Esophagus muscularis mucosa (tissue), 4 donors: ENCODE data around the gene SDC1.

Experiments used
- EP300 ChIP-seq: sonication (generic); formaldehyde crosslinking; IDR thresholded peaks from one replicate; pipeline ENCODE4 v1.6.1; 2017; ENCODE audit warnings: antibody characterized with exemption
- POLR2A ChIP-seq: fragments of 450-650 bp; IDR thresholded peaks from one replicate; pipeline ENCODE4 v1.6.1; 2017; ENCODE audit warnings: antibody characterized with exemption, moderate library complexity, mild to moderate bottlenecking, low read depth
- POLR2AphosphoS5 ChIP-seq, 2 donors: sonication (generic); formaldehyde crosslinking; IDR thresholded peaks; one replicate each; pipeline ENCODE4 v1.6.1; 2017; ENCODE audit warnings: antibody characterized with exemption in 2 of 2
- TF ChIP-seq, protein P1 (sequence below), 3 experiments: fragments of 200-600 bp in 2 of 3; fragments of 450-650 bp in 1 of 3; sonication (generic) in 2 of 3; IDR thresholded peaks; one replicate each; pipeline ENCODE4 v1.5.1; 2017 to 2019; ENCODE audit warnings: antibody characterized with exemption in 3 of 3, mild to moderate bottlenecking in 2 of 3, moderate library complexity in 1 of 3

DNA sequence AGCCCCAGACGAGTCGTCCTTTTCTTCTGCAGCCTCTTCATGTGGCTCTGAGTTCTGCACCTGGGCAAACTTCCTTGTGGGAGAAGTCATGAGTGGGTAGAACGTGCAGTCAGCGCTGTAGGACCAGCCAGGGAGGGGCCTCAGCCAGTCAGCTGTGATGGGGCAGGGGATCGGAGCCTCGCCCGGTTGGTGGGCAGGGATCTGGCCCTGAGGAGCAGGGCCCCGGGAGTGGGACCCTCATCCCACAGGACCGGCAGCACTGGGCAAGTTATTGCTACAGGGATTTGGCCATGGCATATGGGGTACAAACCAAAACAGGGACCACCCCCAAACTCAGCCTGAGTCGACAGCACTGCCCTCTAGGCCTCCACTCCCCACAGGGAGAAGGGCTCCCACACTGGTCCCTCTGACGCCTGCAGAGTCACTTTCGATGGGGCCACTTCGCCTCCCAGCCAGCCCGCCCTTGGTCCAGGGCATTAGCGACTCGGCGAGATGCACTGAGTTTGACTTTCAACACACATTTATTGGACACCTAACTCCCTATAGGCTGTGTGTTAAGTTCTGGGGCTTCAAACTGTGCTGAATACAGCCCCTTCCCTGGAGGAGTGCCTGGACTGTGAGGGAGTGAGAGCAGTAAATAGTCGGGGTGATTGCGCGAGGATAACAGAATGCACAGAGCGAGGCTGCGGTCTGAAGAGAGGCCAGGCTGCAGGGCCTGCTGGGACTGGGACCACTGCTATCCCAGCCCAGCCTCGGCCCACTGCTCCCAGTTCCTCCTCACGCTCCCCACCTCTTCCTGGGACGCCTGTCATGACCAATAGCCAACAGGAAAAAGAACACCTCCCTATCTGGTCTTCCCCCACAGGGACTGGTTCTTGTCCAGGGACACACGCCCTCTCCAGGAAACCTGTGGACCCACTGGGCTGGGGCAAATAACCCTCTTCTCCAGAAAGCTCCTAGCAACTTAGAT is 55.9 kb downstream of the SDC1 start:
- TF ChIP-seq, protein P1, sequence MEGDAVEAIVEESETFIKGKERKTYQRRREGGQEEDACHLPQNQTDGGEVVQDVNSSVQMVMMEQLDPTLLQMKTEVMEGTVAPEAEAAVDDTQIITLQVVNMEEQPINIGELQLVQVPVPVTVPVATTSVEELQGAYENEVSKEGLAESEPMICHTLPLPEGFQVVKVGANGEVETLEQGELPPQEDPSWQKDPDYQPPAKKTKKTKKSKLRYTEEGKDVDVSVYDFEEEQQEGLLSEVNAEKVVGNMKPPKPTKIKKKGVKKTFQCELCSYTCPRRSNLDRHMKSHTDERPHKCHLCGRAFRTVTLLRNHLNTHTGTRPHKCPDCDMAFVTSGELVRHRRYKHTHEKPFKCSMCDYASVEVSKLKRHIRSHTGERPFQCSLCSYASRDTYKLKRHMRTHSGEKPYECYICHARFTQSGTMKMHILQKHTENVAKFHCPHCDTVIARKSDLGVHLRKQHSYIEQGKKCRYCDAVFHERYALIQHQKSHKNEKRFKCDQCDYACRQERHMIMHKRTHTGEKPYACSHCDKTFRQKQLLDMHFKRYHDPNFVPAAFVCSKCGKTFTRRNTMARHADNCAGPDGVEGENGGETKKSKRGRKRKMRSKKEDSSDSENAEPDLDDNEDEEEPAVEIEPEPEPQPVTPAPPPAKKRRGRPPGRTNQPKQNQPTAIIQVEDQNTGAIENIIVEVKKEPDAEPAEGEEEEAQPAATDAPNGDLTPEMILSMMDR (IDR thresholded peaks at IDR 0.05): no peak
- TF ChIP-seq POLR2A (no peak), POLR2AphosphoS5 (IDR thresholded peaks at IDR 0.05) (no peak), EP300 (no peak)
